OCI-LY7 (cell line): ENCODE results near the gene DMGDH.

Experiments
- CTCF ChIP-seq: fragments of 200-600 bp; sonication (generic); conservative IDR thresholded peaks from 2 replicates; pipeline ENCODE4 v1.5.1; 2014; ENCODE audit warnings: mild to moderate bottlenecking, antibody characterized with exemption, low read length, moderate library complexity, mixed read lengths
- EZH2phosphoT487 ChIP-seq: fragments of 200-600 bp; sonication (generic); IDR thresholded peaks from 2 replicates; pipeline ENCODE4 v1.6.1; 2018; ENCODE audit warnings: low read depth, borderline replicate concordance, mild to moderate bottlenecking, mixed run types, antibody characterized with exemption, low read length, moderate library complexity, mixed read lengths

- TF ChIP-seq CTCF (no peak), EZH2phosphoT487 (no peak)
Measured at GRCh38 chr5:78979909-78980308, 89.6 kb downstream of the DMGDH start.
